ENCODE data around the gene IFI27L1. TPM values are rescaled to one million over a fixed set of nuclear protein-coding genes. Genes with fewer than 3 reads are reported as not detected.
A peak's percentile ranks its signal among the peaks of the same experiment; 100 is the strongest.

IFI27L1 gene, protein sequence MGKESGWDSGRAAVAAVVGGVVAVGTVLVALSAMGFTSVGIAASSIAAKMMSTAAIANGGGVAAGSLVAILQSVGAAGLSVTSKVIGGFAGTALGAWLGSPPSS
- total RNA-seq = 10 to 100 TPM in 2 of 3 donors, 1 to 10 TPM in 1; 6.6 to 14.5 (median 10.6) TPM

DNA sequence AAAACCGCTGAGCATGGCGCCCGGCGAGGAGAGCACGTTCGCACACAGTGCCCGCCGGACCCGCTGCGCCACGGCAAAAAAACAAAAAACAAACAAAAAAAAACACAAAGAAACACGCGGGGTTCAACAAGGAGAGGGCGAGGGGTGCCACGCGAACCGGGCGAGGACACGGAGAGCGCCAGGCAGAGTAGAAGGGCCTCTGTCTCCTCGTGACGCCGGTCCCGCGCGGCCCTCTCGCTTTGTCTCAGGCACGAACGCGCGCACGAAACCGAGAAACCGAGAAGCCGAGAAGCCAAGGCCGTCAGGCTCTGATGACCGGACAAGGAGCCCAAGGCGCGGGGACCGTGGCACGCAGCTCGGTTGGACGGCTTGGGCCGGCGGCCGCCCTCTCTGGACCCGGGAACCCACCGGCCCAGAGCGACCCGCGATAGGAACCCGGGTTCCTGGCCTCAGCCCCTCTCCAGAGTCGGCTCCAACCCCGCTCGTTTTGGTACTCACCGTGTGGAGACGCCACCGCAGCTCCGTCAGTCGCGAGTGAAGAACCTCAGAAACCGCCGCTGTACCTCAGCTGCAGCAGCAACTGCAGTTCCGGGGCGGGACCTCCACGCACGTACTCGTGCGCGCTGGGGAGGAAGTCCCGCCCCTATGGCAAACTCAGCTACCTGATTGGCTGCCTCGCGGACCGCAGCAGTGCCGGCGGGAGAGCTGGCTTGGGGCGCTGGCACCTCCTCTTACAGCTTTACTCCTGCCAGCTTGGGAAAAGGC, at the start of gene IFI27L1, which contains the start of gene DDX24:
Gene IFI27L1, plus strand, starts transcription at position 690 of the 765 bp plus-strand sequence. CDS start 15,628 bp downstream, outside the sequence.
Gene DDX24, minus strand, starts transcription at position 582 of the 765 bp plus-strand sequence. CDS start 1,460 bp downstream, outside the sequence.
- peak within 1 kb of the TSS; percentile 86 to 97 for H3K27ac ChIP-seq
- H3K4me1 ChIP-seq = peaks cover 0 to 12% of the 10 kb centered on the region in 2 donors
- TF ChIP-seq, protein P1, sequence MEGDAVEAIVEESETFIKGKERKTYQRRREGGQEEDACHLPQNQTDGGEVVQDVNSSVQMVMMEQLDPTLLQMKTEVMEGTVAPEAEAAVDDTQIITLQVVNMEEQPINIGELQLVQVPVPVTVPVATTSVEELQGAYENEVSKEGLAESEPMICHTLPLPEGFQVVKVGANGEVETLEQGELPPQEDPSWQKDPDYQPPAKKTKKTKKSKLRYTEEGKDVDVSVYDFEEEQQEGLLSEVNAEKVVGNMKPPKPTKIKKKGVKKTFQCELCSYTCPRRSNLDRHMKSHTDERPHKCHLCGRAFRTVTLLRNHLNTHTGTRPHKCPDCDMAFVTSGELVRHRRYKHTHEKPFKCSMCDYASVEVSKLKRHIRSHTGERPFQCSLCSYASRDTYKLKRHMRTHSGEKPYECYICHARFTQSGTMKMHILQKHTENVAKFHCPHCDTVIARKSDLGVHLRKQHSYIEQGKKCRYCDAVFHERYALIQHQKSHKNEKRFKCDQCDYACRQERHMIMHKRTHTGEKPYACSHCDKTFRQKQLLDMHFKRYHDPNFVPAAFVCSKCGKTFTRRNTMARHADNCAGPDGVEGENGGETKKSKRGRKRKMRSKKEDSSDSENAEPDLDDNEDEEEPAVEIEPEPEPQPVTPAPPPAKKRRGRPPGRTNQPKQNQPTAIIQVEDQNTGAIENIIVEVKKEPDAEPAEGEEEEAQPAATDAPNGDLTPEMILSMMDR (IDR thresholded peaks at IDR 0.05) = peak in 1 of 3 donors; percentile 7
- TF ChIP-seq POLR2AphosphoS5 (IDR thresholded peaks at IDR 0.05) (peak; percentile 88 to 98 (median 94)), POLR2A (IDR thresholded peaks at IDR 0.05) (peak; percentile 95)
- DNase-seq (ENCODE audit: low spot score in 2 of 2) = peak; percentile 95 to 96
- no peaks in the 10 kb centered on the region for H3K9me3 ChIP-seq
- H3K27me3 ChIP-seq = no peaks in the 10 kb centered on the region
- intact Hi-C loops (cut with DNase I; ENCODE audit: low total_unique reads) = no loop called here
- no peaks in the 10 kb centered on the region for H3K36me3 ChIP-seq
- peak within 1 kb of the TSS; percentile 83 to 97 (median 97) for H3K4me3 ChIP-seq

DNA sequence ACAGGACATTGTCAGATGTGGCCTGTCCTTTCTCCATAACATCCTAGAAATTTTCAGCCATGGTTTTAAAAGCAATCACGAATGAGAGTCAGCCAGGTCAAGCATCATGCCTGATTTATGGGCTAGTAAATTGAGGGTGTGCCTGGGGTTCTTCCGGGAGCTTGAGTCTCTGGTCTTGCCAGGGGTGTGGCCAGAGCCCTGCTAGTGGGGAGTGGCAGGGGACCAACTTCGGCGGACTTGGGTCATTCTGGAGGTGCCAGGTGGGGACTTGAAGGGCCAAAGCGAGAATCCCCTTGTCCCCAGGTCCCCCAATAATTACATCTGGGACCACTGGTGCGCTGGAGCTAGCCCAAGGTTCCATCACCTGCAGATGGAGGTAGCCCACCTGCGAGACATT, 49.2 kb upstream of the IFI27L1 start:
- no peaks in the 10 kb centered on the region for H3K9me3 ChIP-seq
- DNase-seq (ENCODE audit: low spot score in 2 of 2) = no peak
- no peak overlapping the region for H3K4me3 ChIP-seq
- intact Hi-C loops (cut with DNase I; ENCODE audit: low total_unique reads) = loop anchor here (10.0 kb wide), 1 partner anchor 93 kb away; the partner anchor contains the start of gene IFI27L2
- TF ChIP-seq, protein P1 (IDR thresholded peaks at IDR 0.05) = no peak
- no peak for TF ChIP-seq POLR2A (IDR thresholded peaks at IDR 0.05)
- no peak for TF ChIP-seq POLR2AphosphoS5 (IDR thresholded peaks at IDR 0.05)
- H3K4me1 ChIP-seq = no peaks in the 10 kb centered on the region
- H3K36me3 ChIP-seq = no peaks in the 10 kb centered on the region
- H3K27ac ChIP-seq = no peak overlapping the region
- no peaks in the 10 kb centered on the region for H3K27me3 ChIP-seq

DNA sequence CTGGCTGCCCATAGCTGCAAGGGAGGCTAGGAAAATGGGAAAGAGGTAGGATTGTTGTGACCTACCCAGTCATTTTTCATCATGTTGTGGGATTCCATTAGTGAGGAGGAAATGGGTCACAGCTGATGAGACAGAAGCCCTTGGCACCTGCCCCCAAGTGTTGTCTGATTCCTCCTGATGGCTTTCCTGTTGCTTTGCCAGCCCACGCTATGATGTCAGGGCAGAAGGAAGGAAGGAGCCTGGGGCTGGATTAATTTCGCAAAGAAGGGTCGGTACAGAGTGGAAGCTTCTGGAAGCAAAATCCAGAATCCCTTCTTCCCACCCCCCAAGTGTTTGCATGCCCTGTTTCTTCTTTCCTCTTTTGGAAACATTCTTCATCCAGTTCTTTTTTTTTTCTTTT, 46.2 kb upstream of the IFI27L1 start:
- DNase-seq (ENCODE audit: low spot score in 2 of 2) = no peak
- Histone ChIP-seq H3K4me1 (no peaks in the 10 kb centered on the region), H3K9me3 (no peaks in the 10 kb centered on the region), H3K27me3 (no peaks in the 10 kb centered on the region), H3K27ac (no peak overlapping the region), H3K4me3 (no peak overlapping the region), H3K36me3 (no peaks in the 10 kb centered on the region)
- intact Hi-C loops (cut with DNase I; ENCODE audit: low total_unique reads) = loop anchor here (10.0 kb wide), 1 partner anchor 90 kb away; the partner anchor contains the start of gene IFI27L2
- TF ChIP-seq POLR2AphosphoS5 (IDR thresholded peaks at IDR 0.05) = no peak
- TF ChIP-seq, protein P1 (IDR thresholded peaks at IDR 0.05) = no peak
- no peak for TF ChIP-seq POLR2A (IDR thresholded peaks at IDR 0.05)

- Histone ChIP-seq H3K27me3 (no peaks in the 10 kb centered on the region), H3K36me3 (no peaks in the 10 kb centered on the region), H3K27ac (no peak overlapping the region), H3K4me3 (no peak overlapping the region), H3K9me3 (no peaks in the 10 kb centered on the region), H3K4me1 (no peaks in the 10 kb centered on the region)
- peak; percentile 30 to 65 for DNase-seq (ENCODE audit: low spot score in 2 of 2)
- intact Hi-C loops (cut with DNase I; ENCODE audit: low total_unique reads) = loop anchor here (10.0 kb wide), 1 partner anchor 88 kb away; the partner anchor contains the start of gene IFI27L2
- TF ChIP-seq, protein P1 (IDR thresholded peaks at IDR 0.05) = peak; percentile 60 to 81 (median 75)
- TF ChIP-seq POLR2AphosphoS5 (IDR thresholded peaks at IDR 0.05) (no peak), POLR2A (IDR thresholded peaks at IDR 0.05) (no peak)
Measured at GRCh38 chr14:94036313-94037167, 44.6 kb upstream of the IFI27L1 start.

All from breast epithelium (tissue), 4 donors.